ENCODE data around the gene UQCC5.
"Not testable (repeated sequence)": the region's sequence is repeated elsewhere in the genome, so short reads cannot be mapped to it uniquely, and the experiment has no call there.

The UQCC5 gene

GRCh38 chr3:52523386-52524257 lies 12.8 kb upstream of the UQCC5 start:
- Mint-ChIP-seq H3K9me3 (no peaks in the 10 kb centered on the region), H3K36me3 (ENCODE audit: low read depth) (peaks cover 100% of the 10 kb centered on the region), H3K27me3 (no peaks in the 10 kb centered on the region), H3K4me1 (ENCODE audit: low read depth) (peaks cover 32% of the 10 kb centered on the region), H3K27ac (peak overlapping the region; percentile 53), H3K4me3 (no peak overlapping the region)
- intact Hi-C loops (cut with micrococcal nuclease): no loop called here

- intact Hi-C loops (cut with micrococcal nuclease): no loop called here
- Mint-ChIP-seq H3K36me3 (ENCODE audit: low read depth) (peaks cover 100% of the 10 kb centered on the region), H3K9me3 (no peaks in the 10 kb centered on the region), H3K27ac (peak overlapping the region; percentile 53), H3K4me1 (ENCODE audit: low read depth) (peaks cover 32% of the 10 kb centered on the region), H3K4me3 (no peak overlapping the region), H3K27me3 (no peaks in the 10 kb centered on the region)
Measured at GRCh38 chr3:52524258-52524751, 12.1 kb upstream of the UQCC5 start.

GRCh38 chr3:52524752-52525679 lies 11.4 kb upstream of the UQCC5 start:
- intact Hi-C loops (cut with micrococcal nuclease): no loop called here
- Mint-ChIP-seq H3K27ac (peak overlapping the region; percentile 67), H3K36me3 (ENCODE audit: low read depth) (peaks cover 93% of the 10 kb centered on the region), H3K27me3 (no peaks in the 10 kb centered on the region), H3K4me3 (no peak overlapping the region), H3K9me3 (no peaks in the 10 kb centered on the region), H3K4me1 (ENCODE audit: low read depth) (peaks cover 33% of the 10 kb centered on the region)

- H3K9me3 Mint-ChIP-seq: no peaks in the 10 kb centered on the region
- intact Hi-C loops (cut with micrococcal nuclease): no loop called here
- H3K36me3 Mint-ChIP-seq (ENCODE audit: low read depth): peaks cover 84% of the 10 kb centered on the region
- H3K27ac Mint-ChIP-seq: peak overlapping the region; percentile 67
- peaks cover 37% of the 10 kb centered on the region for H3K4me1 Mint-ChIP-seq (ENCODE audit: low read depth)
- no peak overlapping the region for H3K4me3 Mint-ChIP-seq
- no peaks in the 10 kb centered on the region for H3K27me3 Mint-ChIP-seq
Measured at GRCh38 chr3:52525680-52526561, 10.5 kb upstream of the UQCC5 start.

GRCh38 chr3:52526671-52527038 lies 9.8 kb upstream of the UQCC5 start:
- H3K9me3 Mint-ChIP-seq: not testable (repeated sequence)

GRCh38 chr3:52527039-52527731 lies 9.2 kb upstream of the UQCC5 start:
- Mint-ChIP-seq H3K27me3 (no peaks in the 10 kb centered on the region), H3K4me3 (no peak overlapping the region), H3K36me3 (ENCODE audit: low read depth) (peaks cover 72% of the 10 kb centered on the region), H3K27ac (peak overlapping the region; percentile 42), H3K4me1 (ENCODE audit: low read depth) (peaks cover 38% of the 10 kb centered on the region), H3K9me3 (no peaks in the 10 kb centered on the region)
- intact Hi-C loops (cut with micrococcal nuclease): no loop called here

More at GRCh38 chr3:52526671-52527038, 9.8 kb upstream of the UQCC5 start:
- H3K27me3 Mint-ChIP-seq; H3K4me3 Mint-ChIP-seq; intact Hi-C loops (cut with micrococcal nuclease): not testable (repeated sequence)
- Mint-ChIP-seq H3K4me1 (ENCODE audit: low read depth) (peaks cover 35% of the 10 kb centered on the region), H3K36me3 (ENCODE audit: low read depth) (peaks cover 77% of the 10 kb centered on the region), H3K27ac (peak overlapping the region; percentile 67)

DNA sequence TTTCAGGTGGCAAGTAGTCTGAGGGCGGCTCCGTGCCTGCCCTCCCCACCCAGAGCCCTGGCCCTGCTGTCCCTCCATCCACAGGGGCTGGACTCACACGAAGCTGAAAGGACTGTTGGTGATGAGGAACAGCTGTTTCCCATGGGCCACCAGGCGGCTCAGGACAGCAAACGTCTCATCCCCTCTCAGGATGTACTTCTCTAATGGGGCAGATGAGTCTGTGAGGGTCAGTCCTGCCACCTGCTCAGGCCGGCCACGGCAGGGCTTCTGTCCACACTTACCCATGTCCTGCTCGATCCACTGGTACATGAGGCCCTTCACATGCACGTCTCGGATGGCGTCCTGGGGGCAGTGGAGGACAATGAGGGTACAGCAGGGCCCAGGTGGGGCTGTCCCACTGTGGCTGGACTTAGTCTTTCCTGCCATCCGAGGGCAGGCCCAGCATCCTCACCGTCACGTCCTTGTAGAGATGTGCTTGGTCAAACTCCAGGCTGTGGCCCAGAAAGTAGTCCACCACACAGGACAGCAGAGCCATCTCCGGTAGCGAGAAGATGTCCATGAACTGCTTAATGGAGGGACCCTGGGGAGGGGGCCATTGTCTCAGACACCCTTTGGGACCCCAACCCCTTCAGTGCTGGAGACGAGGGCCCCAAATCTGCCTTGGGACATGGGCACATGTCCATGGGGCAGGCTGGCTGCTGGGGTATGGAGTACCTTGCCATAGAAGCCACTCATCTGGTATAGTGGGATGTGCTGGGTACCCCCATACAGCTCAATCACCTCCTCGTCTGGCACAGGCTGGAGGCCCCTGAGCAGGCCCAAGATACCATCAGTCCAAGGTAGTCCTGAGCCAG lies 8.4 kb upstream of the UQCC5 start:
- H3K4me1 Mint-ChIP-seq (ENCODE audit: low read depth): peaks cover 45% of the 10 kb centered on the region
- H3K4me3 Mint-ChIP-seq: no peak overlapping the region
- peak overlapping the region; percentile 42 for H3K27ac Mint-ChIP-seq
- intact Hi-C loops (cut with micrococcal nuclease): no loop called here
- no peaks in the 10 kb centered on the region for H3K27me3 Mint-ChIP-seq
- H3K36me3 Mint-ChIP-seq (ENCODE audit: low read depth): peaks cover 64% of the 10 kb centered on the region
- no peaks in the 10 kb centered on the region for H3K9me3 Mint-ChIP-seq

- no peaks in the 10 kb centered on the region for H3K27me3 Mint-ChIP-seq
- H3K27ac Mint-ChIP-seq: peak overlapping the region; percentile 10
- H3K4me1 Mint-ChIP-seq (ENCODE audit: low read depth): peaks cover 38% of the 10 kb centered on the region
- H3K4me3 Mint-ChIP-seq: no peak overlapping the region
- H3K9me3 Mint-ChIP-seq: no peaks in the 10 kb centered on the region
- H3K36me3 Mint-ChIP-seq (ENCODE audit: low read depth): peaks cover 56% of the 10 kb centered on the region
- intact Hi-C loops (cut with micrococcal nuclease): no loop called here
Measured at GRCh38 chr3:52528586-52529375, 7.6 kb upstream of the UQCC5 start.

GRCh38 chr3:52529376-52530333 lies 6.8 kb upstream of the UQCC5 start:
- Mint-ChIP-seq H3K27ac (peak overlapping the region; percentile 33), H3K4me3 (no peak overlapping the region), H3K27me3 (peaks cover 2% of the 10 kb centered on the region), H3K4me1 (ENCODE audit: low read depth) (peaks cover 37% of the 10 kb centered on the region), H3K36me3 (ENCODE audit: low read depth) (peaks cover 47% of the 10 kb centered on the region), H3K9me3 (no peaks in the 10 kb centered on the region)
- intact Hi-C loops (cut with micrococcal nuclease): no loop called here

DNA sequence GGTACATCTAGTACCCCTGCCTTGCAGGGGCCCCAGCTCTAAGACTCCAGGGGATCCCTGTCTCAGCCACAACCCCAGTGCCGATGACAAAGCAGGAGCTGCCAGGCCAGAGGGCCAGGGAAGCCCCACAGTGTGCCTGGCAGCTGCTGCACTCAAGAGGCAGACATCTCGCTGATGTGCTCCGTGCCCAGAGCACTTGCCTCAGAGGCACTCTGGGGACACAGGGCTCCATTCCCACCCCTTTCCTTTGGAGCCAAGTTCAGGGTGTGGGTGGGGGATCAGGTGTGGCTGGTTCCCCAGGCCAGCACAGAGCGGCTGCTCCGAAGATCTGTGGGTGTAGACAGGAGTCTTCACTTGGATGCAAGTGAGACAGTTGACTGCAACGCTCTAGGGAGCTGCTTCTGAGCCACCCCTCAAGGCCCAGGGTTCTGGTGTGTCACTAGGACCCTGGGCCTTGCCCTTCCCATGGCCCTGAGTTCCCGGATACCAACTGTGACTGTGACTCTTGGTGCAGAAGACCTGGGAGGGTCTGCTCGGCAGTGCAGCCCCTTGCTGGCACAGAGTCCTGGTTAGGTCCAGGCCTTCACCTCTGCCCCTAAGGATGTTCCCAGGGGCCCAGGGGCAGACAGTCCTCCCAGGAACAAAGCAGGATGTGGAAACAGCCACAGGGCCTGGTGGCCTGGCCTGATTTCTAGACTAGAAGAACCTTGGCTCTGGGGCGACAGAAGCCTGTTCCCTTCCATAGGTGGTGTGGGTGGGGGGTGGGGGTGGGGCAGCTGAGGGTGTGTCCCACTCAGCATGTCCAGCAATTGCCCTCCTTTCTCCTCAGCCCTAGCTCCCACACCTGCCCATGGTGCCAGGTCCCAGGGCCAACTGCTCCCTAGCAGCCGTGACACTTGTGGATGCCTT lies 5.2 kb upstream of the UQCC5 start:
- Mint-ChIP-seq H3K27ac (no peak overlapping the region), H3K9me3 (no peaks in the 10 kb centered on the region), H3K4me3 (no peak overlapping the region), H3K27me3 (peaks cover 2% of the 10 kb centered on the region), H3K36me3 (ENCODE audit: low read depth) (peaks cover 32% of the 10 kb centered on the region), H3K4me1 (ENCODE audit: low read depth) (peaks cover 42% of the 10 kb centered on the region)
- intact Hi-C loops (cut with micrococcal nuclease): no loop called here

Measured in dendritic cell treated with granulocyte-macrophage colony-stimulating factor and Interleukin-4, amounts not matched to agents 40 ng/mL and 50 ng/mL, for 4 days (primary cell).